PC-9 (cell line): ENCODE results near the gene LAGE3.

ENCODE experiments used
- CTCF ChIP-seq: fragments of 200-600 bp; sonication (generic); conservative IDR thresholded peaks from 2 replicates; pipeline ENCODE4 v1.6.1; 2017; ENCODE audit warnings: mixed run types, antibody characterized with exemption, mild to moderate bottlenecking, moderate library complexity
- EZH2 ChIP-seq: fragments of 200-600 bp; sonication (generic); IDR thresholded peaks from 2 replicates; pipeline ENCODE4 v1.8.0; 2017; ENCODE audit warnings: antibody characterized with exemption, low read depth

- no peak for TF ChIP-seq CTCF
- no peak for TF ChIP-seq EZH2
Measured at GRCh38 chrX:154513716-154514115, 34.6 kb upstream of the LAGE3 start.
